GM12873 (cell line): ENCODE data around the gene OTUD1.

Experiments used
- CTCF ChIP-seq: IDR thresholded peaks from 2 replicates; pipeline ENCODE4 v1.5.1; 2012; ENCODE audit warnings: low read depth, mild to moderate bottlenecking, moderate library complexity, low read length, control low read depth; ENCODE audit not compliant: insufficient read depth; ENCODE audit errors: missing control alignments

OTUD1 gene

GRCh38 chr10:23438547-23439451, at the start of gene OTUD1:
Gene OTUD1 (plus strand): TSS chr10:23439075. CDS start chr10:23439458, 383 bp downstream.
- peak; percentile 15 for TF ChIP-seq CTCF

- TF ChIP-seq CTCF, result no peak
Measured at GRCh38 chr10:23390809-23391208, 48.1 kb upstream of the OTUD1 start.

GRCh38 chr10:23391821-23392220, 47.1 kb upstream of the OTUD1 start:
- TF ChIP-seq CTCF, result no peak

GRCh38 chr10:23395017-23395416, 43.9 kb upstream of the OTUD1 start:
- TF ChIP-seq CTCF, result no peak

GRCh38 chr10:23396695-23397094, 42.2 kb upstream of the OTUD1 start:
- no peak for TF ChIP-seq CTCF

- TF ChIP-seq CTCF, result no peak
Measured at GRCh38 chr10:23399701-23400144, 39.2 kb upstream of the OTUD1 start.

- TF ChIP-seq CTCF, result no peak
Measured at GRCh38 chr10:23402856-23403255, 36.0 kb upstream of the OTUD1 start.
